HG02852 (cell line): ENCODE results near the gene PPP1R3G.
A peak's percentile ranks its signal among the peaks of the same experiment; 100 is the strongest.

ENCODE experiments used
- ATAC-seq: cut with Tn5 transposase; IDR thresholded peaks from one replicate; pipeline ENCODE4 v1.9.1; 2021; ENCODE audit warnings: mild to moderate bottlenecking, moderate library complexity; ENCODE audit not compliant: unreplicated experiment

The PPP1R3G gene

DNA sequence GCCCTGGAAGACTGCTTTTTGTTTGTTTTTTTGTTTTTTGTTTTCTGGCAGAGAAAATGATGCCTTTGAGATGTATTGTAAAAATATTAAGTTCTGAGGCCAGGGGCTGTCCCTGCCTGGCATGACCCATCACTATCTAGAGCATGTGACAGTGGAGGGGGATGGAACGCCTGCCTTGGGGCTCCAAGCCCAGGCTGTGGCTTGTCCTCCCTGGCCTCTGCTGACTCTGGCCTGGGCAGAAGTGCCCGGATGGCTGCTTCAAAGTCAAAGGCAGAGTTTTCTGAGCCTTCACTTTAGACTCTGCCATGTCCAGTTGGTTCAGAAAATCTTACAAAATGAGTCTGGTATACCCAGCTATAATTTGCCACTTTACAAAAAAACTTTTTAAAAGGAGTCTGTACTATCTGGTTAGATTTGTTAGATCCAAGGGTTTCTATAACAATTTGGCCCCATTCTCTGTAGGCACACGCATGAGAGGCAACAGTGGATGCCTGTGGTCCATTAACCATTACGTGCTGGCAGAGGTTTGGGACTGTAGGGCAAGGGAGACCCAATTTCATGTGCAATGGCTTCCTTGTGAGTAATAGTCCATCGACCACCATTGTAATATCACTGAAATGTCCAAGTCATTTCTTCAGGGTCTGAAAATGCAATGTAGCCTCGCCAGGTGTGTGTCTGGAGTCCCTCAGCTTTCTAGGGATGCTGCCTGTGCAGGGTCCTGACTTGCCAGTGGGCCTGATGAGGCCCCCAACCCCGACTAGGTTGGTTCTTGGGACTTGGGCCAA lies 8.3 kb downstream of the PPP1R3G start:
- no peak for ATAC-seq

- no peak for ATAC-seq
Measured at GRCh38 chr6:5094327-5094726, 9.2 kb downstream of the PPP1R3G start.

DNA sequence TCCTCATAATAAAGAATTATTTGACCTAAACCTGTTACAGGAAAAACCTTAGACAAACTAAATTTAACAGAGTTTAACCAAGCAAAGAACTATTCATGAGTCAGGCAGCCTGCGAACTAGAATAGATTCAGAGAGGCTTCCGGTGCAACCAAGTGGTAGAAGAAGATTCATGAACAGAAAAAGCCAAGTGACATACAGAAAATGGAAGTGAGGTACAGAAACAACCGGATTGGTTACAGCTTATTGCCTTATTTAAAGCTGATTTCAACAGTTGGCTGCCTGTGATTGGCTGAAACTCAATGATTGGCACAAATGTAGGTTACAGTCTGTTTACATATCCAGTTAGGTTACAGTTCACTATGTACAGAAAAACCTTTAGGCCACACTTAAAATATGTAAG lies 10.1 kb downstream of the PPP1R3G start:
- ATAC-seq = peak; percentile 83

DNA sequence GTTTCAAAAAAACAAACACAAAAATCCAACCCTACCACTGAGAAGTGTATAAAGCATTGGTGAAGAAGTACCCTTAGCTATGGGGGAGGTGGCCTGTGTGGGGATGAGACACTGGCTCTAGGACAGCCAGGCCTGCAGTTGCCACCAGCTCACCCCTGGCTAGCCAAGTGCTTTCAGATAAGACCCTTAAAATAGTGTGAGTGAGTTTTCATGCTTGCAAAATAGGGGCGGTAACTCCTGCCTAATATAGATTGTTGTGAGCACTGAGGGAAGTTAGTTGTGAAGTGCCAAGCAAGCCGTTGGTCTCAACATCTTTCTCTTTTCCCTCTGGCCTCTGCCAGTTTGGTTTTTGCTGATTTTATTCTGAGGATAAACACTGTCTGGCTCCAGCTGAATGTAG lies 11.3 kb downstream of the PPP1R3G start:
- ATAC-seq = no peak

- ATAC-seq = no peak
Measured at GRCh38 chr6:5098501-5099270, 13.5 kb downstream of the PPP1R3G start.

DNA sequence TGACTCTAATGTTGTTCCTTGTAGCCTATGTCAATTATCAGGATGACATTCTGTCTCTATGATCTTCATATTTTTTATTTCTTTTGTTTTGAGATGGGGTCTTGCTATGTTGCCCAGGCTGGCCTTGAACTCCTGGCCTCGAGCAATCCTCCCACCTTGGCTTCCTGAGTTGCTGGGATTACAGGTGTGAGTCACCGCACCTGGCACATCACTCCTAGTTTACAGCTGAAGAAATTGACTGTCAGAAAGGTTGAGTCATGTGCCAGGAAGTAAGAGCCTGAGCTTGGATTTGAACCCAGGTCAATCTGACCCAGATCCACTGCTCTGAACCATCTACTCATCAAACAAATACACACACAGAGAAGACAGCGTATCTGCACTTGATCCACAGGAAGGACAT lies 14.4 kb downstream of the PPP1R3G start:
- ATAC-seq = no peak

DNA sequence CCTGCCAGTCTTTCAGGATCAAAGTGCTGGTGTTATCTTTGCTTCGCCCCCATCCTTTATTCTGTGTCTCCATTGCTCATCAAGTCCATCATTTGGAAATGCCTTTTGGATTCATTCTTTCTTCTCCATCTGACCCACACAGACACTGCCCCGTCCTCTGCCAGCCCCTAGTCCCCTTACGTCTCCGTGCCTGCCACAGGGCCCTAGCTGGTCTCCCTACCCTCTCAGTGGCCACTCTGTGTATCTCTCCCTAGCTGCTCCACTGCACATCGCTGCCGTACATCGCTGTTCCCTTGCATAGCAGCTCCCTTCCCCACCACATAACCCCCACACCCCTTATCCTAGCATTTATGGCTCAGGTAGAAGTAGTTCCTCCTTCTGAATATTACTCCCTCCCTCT lies 15.7 kb downstream of the PPP1R3G start:
- ATAC-seq = no peak

DNA sequence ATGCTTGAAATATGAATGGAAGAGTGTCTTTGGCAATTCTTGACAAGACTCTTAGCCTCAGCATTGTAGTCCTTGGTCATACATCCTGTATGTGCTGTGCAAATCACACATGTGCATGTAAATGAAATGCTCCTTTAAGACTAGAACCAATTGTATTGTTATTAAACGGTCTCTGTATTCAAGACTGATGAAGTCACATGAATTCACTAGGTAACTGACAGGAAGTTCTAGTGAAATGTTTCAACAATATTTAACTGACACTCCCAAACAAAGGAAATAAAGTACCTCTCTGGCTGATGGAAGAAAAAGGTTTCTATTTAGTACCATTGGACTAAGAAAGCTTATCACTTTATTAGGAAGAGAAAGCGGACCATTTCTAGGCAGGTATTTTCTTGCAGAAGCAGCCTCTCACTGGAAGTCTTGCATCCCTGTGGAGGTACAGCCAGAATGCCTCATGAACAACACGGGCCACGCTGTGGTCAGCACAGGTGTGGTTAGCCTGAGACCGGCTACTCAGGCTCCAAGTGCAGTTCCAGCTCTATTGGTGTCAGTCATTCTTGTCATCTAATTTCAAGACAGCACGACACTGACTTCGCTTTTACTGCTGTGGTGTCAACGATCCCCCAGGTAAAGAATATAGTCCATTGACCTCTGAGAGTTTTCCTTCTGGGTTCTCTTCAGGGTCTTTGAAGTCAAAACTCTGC lies 17.3 kb downstream of the PPP1R3G start:
- no peak for ATAC-seq

DNA sequence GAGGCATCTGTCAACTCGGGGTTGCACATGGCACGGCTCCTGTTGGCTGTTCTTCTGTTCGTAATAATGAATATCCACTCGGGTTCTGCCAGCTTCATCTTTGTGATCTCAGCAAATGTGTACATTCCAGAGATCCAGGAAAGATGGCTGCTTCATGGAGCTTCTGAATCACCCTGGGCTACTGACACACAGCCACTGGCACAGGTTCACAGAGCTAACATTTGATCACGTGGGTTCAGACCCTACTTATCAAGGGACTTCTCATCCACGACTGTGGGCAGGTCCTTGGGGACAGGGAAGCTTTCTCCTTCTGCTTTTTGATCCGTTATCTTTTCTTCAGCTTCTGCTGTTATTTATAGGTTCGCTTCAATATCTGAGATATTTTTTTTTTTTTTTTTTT lies 18.1 kb downstream of the PPP1R3G start:
- no peak for ATAC-seq

DNA sequence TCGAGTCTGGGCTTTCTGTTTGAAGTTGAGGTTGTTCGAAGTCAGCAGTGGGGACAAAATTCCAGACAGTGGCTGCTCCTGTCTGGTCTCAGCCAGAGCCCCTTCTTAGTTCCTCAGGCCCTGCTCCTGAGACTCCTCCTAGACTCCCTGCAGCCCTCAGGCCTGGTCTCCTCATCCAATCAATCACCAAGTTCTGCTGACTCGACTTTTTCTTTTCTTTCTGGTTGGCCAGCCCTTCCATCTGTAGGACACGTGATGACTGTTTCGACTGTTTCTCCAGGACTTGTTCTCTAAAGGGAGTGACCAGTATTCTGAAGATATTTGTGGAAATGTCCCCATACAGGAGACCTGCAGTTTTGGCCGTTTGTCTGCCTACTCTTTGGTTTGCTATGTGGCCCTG lies 19.5 kb downstream of the PPP1R3G start:
- no peak for ATAC-seq

- no peak for ATAC-seq
Measured at GRCh38 chr6:5105146-5105545, 20.0 kb downstream of the PPP1R3G start.

DNA sequence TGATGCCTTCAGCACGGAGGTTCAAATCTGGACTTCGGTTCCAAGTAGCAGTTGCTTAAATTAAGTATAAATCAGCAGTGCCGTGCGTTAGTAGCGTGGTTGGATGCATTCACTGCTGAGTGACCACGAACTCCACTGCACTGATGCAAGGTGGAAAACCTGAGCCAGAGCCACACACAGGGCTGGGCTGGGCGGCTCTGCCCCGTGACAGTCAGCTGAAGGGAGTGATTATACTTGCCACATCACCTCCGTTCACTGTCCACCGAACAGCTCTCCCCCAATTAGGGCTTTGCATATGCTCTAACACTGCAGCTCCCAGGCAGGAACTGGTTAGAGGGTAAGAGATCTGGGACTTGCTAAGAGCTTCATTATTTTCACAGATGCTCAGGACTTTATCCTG lies 22.2 kb downstream of the PPP1R3G start:
- no peak for ATAC-seq

DNA sequence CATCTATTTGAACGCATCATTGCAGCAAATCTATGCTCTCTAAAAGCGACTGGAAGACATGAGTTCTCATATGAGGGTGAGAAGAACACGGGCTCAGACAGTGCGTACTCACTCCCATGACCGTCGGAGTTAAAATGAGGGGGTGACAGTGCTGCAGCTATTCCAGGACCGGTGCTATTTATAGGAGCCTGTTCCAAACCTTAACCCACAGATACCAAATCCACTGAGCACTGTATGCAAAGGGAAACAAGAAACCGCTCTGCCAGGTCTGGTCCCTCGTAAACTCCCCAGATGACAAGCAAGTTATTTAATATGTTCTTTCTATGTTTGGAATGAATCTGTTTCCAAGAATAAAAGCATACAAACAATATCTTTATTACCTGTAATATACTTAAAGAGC lies 22.9 kb downstream of the PPP1R3G start:
- ATAC-seq = no peak

DNA sequence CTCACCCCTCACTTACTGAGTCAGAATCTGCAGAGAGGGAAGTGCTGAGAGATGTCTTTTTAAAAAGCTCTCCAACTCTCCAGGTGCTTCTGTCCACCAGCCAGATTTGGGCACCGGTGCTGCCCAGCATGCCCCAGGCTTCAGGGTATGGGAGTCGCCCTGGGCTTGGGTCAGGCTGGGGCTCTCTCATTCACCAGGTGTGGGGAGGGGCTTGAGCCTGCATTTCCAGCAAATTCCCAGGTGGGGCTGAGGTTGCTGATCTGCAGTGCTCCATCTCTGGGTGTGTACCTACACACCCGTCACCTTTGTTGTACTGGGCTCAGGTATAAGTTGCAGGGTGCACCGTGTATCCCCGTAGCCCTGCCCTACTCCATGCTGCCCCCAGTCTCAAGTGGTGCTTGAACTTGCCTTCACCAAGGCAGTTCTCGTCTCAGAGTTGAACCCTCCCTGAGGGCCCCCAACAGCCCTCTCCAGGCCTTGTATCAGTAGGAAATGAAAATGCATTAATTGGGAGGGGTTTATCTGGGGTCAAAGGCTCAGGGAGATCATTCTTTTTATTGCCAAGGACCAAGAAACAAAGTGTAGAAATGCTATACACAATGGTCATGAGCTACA lies 23.5 kb downstream of the PPP1R3G start:
- ATAC-seq = no peak

- ATAC-seq = no peak
Measured at GRCh38 chr6:5109436-5109835, 24.3 kb downstream of the PPP1R3G start.

- ATAC-seq = no peak
Measured at GRCh38 chr6:5110246-5110645, 25.1 kb downstream of the PPP1R3G start.

- ATAC-seq = no peak
Measured at GRCh38 chr6:5111626-5112025, 26.5 kb downstream of the PPP1R3G start.

- ATAC-seq = no peak
Measured at GRCh38 chr6:5112066-5112799, 27.1 kb downstream of the PPP1R3G start.

DNA sequence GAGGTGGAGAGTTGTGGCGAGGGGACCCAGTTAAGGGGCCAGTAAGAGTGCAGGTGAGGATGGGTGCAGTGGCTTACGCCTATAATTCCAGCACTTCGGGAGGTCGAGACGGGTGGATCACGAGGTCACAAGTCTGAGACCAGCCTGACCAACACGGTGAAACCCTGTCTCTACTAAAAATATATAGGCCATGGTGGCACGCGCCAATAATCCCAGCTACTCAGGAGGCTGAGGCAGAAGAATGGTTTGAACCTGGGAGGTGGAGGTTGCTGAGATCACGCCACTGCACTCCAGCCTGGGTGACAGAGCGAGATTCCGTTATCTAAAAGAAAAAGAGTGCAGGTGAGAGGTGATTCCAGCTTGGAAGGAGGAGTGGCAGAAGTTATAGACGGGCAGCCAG lies 28.0 kb downstream of the PPP1R3G start:
- ATAC-seq = no peak

DNA sequence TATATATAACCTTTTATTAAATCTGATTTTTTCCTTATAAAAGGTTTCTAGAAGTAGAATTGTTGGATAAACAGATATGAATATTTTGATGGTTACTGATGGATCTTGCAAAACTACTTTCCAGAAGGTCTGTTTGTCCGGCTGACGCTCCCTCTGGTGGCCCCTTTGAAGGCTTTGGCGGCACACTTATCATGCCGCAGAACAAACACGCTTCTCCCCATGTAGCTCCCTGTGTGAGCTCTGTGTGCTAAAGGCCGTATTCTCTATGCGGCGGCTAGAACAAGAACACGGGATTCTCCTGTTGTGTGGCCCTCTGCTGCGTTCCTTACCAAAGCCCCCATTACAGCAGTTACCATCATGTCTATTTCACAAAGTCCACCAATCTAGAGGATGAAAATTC lies 30.0 kb downstream of the PPP1R3G start:
- ATAC-seq = no peak
